ACC112 (cell line): Measurements from ENCODE around the gene NOC2L.
"Not testable (repeated sequence)": the region's sequence is repeated elsewhere in the genome, so short reads cannot be mapped to it uniquely, and the experiment has no call there.

ENCODE experiments used
- H2AFZ ChIP-seq: fragments of 200-600 bp; sonication (generic); one replicate; pipeline ENCODE4 v1.6.0; 2017; ENCODE audit warnings: antibody characterized with exemption, low read length; ENCODE audit not compliant: unreplicated experiment
- H3K27ac ChIP-seq: fragments of 200-600 bp; sonication (generic); 2 replicates; pipeline ENCODE4 v1.5.1; 2014; ENCODE audit warnings: low read depth, mild to moderate bottlenecking, antibody characterized with exemption, low read length, moderate library complexity
- H3K27me3 ChIP-seq: fragments of 200-600 bp; sonication (generic); 2 replicates; pipeline ENCODE4 v1.6.1; 2014; ENCODE audit warnings: mild to moderate bottlenecking, antibody characterized with exemption, low read length, moderate library complexity, mixed read lengths; ENCODE audit not compliant: insufficient read depth
- H3K36me3 ChIP-seq: fragments of 200-600 bp; sonication (generic); 2 replicates; pipeline ENCODE4 v1.6.1; 2016; ENCODE audit warnings: mild to moderate bottlenecking, antibody characterized with exemption, low read length, moderate library complexity, mixed read lengths; ENCODE audit not compliant: insufficient read depth
- H3K4me1 ChIP-seq: fragments of 200-600 bp; sonication (generic); one replicate; pipeline ENCODE4 v1.6.1; 2016; ENCODE audit warnings: low read length, mixed read lengths; ENCODE audit not compliant: insufficient read depth, unreplicated experiment, control insufficient read depth
- H3K4me3 ChIP-seq: fragments of 200-600 bp; sonication (generic); 2 replicates; pipeline ENCODE4 v1.5.1; 2014; ENCODE audit warnings: mild to moderate bottlenecking, low read depth, low read length
- H3K79me2 ChIP-seq: fragments of 200-600 bp; sonication (generic); one replicate; pipeline ENCODE4 v1.6.0; 2016; ENCODE audit warnings: low read length; ENCODE audit not compliant: control insufficient read depth, unreplicated experiment, insufficient read depth

NOC2L gene

DNA sequence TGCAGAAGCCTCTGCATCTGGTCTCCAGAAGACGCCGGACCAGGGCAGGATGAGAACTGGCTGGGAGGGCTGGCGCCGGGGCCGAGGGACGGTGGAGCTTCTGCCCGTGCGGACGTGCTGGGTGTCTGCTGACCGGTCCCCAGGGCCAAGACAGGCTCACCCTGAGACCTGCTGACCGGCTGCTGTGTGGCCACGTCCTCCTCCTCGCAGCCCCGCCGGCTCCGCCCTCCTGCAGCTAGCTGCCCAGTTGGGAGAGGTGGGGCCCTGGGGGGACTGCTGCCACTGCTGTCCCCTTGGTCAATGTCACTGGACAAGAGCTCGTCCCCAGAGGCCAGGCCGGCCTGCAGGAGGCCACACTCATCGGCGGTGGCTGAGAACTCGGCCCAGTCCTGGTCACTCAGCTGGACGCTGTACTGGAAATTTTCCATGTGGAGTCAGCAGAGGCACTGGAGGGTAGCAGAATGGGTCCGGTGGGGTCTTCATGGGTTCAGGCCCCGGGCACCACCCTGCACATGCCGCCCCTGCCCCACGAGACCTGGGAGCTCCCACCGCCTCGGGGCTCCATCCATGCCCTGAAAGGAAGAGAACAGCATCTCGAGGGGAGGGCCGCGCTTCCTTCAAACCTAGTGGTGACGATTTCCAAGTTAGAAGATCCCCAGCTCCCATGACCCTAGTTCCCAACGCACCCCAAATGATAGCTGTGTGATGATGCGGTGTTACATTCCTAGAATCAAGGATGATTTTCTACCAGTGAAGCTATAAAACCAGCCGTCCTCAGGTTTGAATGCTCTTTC, 21.7 kb upstream of the NOC2L start:
- H3K79me2 ChIP-seq: no peaks in the 10 kb centered on the region
- H3K4me3 ChIP-seq: no peak overlapping the region
- H3K4me1 ChIP-seq: no peaks in the 10 kb centered on the region
- H3K27ac ChIP-seq: no peak overlapping the region
- peaks cover 7% of the 10 kb centered on the region; the same call in 1 of the 2 replicates for H3K27me3 ChIP-seq
- H3K36me3 ChIP-seq: no peaks in the 10 kb centered on the region
- H2AFZ ChIP-seq: no peak overlapping the region

DNA sequence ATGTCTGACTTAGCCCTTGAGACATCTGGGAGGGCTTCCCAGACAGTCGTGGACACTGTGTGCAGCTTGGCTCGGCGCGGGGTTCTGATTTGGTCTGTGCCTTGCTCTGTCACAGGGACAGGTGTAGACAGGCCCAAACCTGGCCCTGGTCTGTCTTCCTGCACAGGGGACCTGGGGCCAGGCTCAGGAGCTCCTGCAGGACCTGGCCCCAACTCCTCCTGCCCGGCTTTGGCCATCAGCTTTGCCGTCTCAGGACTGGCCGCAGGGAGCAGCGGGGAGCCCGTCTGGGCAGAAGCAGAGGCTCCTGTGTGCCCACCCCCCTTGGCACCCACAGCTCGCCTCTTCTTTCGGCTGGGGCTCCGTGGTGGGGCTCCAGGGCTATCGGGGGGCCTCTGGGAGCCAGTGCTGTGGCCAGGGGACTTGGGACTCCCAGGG, 21.1 kb upstream of the NOC2L start:
- Histone ChIP-seq H3K4me3 (no peak overlapping the region), H3K27ac (no peak overlapping the region), H2AFZ (no peak overlapping the region), H3K79me2 (no peaks in the 10 kb centered on the region), H3K36me3 (no peaks in the 10 kb centered on the region), H3K4me1 (no peaks in the 10 kb centered on the region), H3K27me3 (peaks cover 7% of the 10 kb centered on the region; the same call in 1 of the 2 replicates)

DNA sequence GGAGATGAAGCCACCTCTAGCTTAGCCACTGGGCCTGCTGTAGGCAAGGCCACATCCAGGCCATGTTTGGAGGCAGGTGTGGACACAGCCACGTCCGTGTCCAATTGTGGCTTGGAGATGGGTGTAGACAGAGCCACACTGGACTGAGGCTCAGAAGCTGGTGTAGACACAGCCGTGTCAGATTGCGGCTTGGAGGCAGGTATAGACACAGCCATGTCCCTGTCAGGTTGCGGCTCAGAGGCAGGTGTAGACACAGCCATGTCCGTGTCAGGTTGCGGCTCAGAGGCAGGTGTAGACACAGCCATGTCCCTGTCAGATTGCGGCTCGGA, 20.7 kb upstream of the NOC2L start:
- Histone ChIP-seq H3K79me2 (no peaks in the 10 kb centered on the region), H3K4me3 (no peak overlapping the region), H2AFZ (no peak overlapping the region), H3K27ac (no peak overlapping the region), H3K4me1 (no peaks in the 10 kb centered on the region), H3K36me3 (no peaks in the 10 kb centered on the region), H3K27me3 (peaks cover 7% of the 10 kb centered on the region; the same call in 1 of the 2 replicates)

DNA sequence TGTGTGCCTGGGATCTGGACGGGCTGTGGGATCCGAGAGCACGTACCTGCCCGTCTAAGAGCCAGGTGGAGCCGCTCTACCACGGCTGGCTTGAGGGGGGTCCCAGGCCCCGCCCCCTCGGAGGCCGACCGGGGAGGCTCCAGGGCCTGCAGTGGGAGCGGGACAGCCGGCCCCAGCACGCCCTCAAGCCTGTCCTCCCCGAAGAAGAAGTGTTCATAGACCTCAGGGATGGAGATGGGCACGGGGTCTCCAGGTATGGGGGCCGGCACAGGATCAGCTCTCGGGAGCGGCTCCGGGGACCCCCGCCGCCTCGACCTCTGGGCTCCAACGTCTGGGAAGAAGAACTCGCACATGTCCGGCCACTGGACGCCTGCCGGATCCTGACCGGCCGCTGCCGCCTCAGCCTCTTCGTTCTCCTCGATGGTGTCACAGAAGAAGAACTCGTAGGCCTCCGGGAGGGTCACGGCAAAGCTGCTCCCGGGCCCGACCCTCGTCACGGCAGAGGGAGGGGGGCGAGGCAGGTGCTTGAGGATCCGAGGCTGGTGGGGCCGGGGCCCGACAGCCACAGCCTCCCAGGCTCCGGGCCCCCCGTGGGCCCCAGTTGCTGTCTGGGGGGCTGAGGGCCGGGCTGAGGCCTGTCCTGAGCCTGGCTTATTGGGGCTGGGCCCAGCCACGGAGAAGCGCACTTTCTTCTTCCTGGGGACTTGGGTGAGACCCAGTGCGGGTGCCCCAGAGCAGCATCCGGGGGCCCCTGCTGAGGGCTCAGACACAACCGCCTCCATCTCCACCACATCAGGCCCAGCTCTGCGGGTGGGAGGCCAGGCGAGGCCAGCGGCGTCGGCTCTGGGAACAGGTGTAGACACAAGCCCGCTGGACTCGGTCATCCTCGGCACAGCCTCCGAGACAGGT, 20.0 kb upstream of the NOC2L start:
- no peaks in the 10 kb centered on the region for H3K4me1 ChIP-seq
- no peak overlapping the region for H2AFZ ChIP-seq
- no peaks in the 10 kb centered on the region for H3K79me2 ChIP-seq
- no peak overlapping the region for H3K27ac ChIP-seq
- H3K4me3 ChIP-seq: no peak overlapping the region
- peaks cover 7% of the 10 kb centered on the region; the same call in 1 of the 2 replicates for H3K27me3 ChIP-seq
- no peaks in the 10 kb centered on the region for H3K36me3 ChIP-seq

DNA sequence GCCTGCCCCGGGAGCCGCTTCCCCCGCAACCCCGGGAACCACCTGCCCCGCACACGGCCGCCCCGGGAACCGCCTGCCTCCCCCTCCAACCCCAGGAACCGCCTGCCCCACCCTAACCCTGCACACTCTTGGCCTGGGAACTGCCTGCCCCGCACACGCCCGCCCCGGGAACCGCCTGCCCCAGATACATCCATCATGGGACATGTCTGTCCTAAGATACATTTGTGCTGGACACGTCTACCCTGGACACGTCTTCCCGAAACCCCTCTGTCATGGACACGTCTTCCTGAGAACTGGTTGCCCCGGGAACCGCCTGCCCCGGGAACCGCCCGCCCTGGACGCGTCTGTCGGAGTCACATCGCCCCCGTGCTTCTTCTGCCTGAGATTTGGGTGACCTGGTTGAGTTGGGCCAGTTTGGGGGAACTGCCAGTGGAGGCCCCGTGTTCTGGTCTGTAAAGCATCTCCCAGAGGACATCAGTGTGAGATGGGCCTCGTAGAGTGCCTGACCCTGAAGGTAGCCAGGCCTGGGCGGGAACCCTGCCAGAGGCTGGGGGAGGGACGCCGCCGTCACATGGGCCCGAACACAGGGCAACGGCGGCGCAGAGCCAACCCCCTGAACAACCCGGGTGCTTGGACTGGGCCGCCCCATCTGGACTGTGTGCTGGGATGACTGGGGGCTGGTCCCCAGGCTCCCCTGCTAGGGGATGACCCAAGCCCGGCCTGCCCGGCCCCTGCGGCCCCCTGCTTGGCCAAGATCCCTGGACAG, 19.2 kb upstream of the NOC2L start:
- Histone ChIP-seq H3K27ac (no peak overlapping the region), H2AFZ (no peak overlapping the region), H3K4me1 (no peaks in the 10 kb centered on the region), H3K27me3 (peaks cover 7% of the 10 kb centered on the region; the same call in 1 of the 2 replicates), H3K79me2 (no peaks in the 10 kb centered on the region), H3K36me3 (no peaks in the 10 kb centered on the region), H3K4me3 (no peak overlapping the region)

DNA sequence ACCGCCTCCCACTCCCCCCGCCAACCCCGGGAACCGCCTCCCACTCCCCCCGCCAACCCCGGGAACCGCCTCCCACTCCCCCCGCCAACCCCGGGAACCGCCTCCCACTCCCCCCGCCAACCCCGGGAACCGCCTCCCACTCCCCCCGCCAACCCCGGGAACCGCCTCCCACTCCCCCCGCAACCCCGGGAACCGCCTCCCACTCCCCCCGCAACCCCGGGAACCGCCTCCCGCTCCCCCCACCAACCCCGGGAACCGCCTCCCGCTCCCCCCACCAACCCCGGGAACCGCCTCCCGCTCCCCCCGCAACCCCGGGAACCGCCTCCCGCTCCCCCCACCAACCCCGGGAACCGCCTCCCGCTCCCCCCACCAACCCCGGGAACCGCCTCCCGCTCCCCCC, 17.7 kb upstream of the NOC2L start:
- not testable (repeated sequence) for H3K36me3 ChIP-seq, H3K27me3 ChIP-seq, H2AFZ ChIP-seq, H3K4me3 ChIP-seq, H3K27ac ChIP-seq, H3K4me1 ChIP-seq, H3K79me2 ChIP-seq

DNA sequence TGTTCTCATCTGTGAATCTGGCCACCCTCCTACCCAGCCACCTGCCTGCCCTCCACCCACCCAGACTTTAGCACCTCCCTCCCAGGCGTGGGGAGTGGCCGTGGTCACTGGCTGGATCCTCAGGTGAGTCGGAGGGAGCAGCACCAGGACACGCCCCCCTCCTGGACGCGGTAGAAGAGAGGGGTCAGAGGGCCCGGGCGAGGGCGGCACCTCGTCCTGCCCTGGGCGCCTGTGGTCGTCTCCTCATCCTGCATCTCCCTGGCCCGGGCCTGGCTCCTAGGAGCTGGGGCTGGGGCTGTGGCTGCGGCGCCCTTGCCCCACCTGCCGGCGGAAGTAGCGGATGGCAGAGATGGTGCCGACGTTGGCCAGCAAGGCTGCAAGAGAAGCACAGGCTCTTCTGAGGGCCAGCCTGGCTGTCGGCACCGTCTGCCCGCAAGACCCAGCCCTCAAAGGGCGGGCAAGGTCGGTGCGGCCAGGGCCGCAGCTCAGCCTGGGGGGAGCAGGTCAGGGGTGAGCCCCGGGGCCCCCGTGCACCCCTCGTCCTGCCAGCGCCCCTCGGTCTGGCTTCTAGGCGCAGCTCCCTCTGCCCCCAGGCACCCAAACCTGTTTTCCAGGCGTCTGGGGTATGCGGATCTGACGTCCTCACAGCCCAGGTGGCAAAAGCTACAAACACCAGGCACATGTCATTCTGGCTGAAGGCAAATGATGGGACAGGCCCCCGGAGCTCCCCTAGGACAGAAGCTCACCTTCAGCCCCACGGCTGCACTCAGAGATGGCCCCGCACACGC, 17.0 kb upstream of the NOC2L start:
- Histone ChIP-seq H3K4me1 (no peaks in the 10 kb centered on the region), H3K27ac (no peak overlapping the region), H3K27me3 (no peaks in the 10 kb centered on the region), H2AFZ (no peak overlapping the region), H3K36me3 (no peaks in the 10 kb centered on the region), H3K4me3 (no peak overlapping the region), H3K79me2 (no peaks in the 10 kb centered on the region)

DNA sequence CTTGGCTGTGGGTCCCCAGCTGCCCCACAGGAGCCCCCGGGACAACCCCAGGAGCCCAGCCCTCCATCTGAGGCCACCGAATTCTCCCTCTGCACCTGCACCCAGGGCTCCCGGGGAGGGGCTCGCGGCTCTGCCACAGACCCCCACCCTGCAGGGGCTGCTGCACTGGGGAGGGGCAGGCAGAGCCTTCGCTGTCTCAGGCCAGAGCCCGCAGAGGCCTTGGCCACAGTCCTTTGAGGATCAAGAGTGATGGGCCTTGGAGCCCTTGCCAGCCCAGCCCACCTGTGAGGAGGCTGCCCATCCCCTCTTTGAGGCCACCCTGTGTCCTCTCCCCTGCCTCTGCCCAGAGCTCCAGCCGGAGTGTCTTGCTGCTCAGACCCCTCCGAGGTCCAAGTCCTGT, 16.3 kb upstream of the NOC2L start:
- Histone ChIP-seq H3K79me2 (no peaks in the 10 kb centered on the region), H3K36me3 (no peaks in the 10 kb centered on the region), H3K27ac (no peak overlapping the region), H3K4me3 (no peak overlapping the region), H3K4me1 (no peaks in the 10 kb centered on the region), H2AFZ (no peak overlapping the region), H3K27me3 (no peaks in the 10 kb centered on the region)

DNA sequence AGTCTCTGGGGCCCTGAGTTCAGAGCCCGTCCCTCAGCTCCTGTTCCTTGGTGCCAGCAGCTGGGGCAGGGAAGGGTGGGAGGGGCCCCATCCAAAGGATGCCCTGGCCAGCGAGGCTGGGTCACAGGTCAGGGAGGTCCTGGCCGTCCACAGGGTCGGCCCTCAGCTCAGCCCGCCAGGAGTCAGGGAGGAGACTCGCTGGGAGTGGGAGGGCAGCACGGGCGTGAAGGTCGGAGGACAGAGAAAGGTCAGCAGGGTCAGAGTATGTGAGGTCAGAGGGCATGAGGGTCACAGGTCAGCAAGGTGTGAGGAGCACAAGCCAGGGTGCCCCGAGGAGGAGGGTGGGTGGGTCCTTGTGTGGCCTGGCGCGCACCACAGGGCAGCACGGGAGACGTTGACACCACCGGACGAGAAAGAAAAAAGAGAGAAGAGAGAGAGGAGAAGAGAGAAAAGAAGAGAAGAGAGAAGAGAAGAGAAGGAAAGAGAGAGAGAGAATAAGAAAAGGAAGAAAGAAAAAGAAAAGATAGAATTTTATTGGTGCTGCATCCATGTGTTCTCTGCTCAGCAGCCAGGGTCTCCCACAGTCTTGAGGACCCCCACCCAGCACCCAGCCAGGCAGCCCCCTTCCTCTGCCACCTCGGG, 15.8 kb upstream of the NOC2L start:
- Histone ChIP-seq H3K27me3 (no peaks in the 10 kb centered on the region), H3K36me3 (no peaks in the 10 kb centered on the region), H2AFZ (no peak overlapping the region), H3K79me2 (no peaks in the 10 kb centered on the region), H3K4me1 (no peaks in the 10 kb centered on the region), H3K27ac (no peak overlapping the region), H3K4me3 (no peak overlapping the region)

DNA sequence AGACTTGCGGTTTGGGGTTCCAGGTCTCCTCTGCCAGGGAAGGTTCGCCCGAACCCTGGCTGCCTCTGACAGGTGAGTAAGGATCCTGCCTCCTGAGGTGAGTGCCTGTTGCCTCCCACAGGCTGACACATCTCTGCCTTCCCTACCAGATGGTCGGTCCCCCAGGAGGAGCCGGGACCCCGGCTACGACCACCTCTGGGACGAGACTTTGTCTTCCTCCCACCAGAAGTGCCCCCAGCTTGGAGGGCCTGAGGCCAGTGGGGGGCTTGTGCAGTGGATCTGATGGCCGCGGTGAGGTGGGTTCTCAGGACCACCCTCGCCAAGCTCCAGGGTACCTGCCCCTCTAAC, 15.2 kb upstream of the NOC2L start:
- Histone ChIP-seq H3K27me3 (no peaks in the 10 kb centered on the region), H3K36me3 (no peaks in the 10 kb centered on the region), H3K27ac (no peak overlapping the region), H3K4me1 (no peaks in the 10 kb centered on the region), H2AFZ (no peak overlapping the region), H3K79me2 (no peaks in the 10 kb centered on the region), H3K4me3 (no peak overlapping the region)
